Urothelium cell line (cell line): ENCODE measurements around the gene SLITRK5.

Source experiments
- DNase-seq: peaks from one replicate; pipeline ENCODE4 v3.0.0; 2011; ENCODE audit warnings: low spot score, mixed read lengths
- FAIRE-seq: peaks from 2 replicates; lab custom pipeline; 2011; peaks lifted over from hg19 to GRCh38; lab: Jason Lieb, UNC

Gene SLITRK5

GRCh38 chr13:87698268-87698667 lies 27.1 kb downstream of the SLITRK5 start:
- DNase-seq (no peak), FAIRE-seq (no peak)

GRCh38 chr13:87709947-87710346 lies 38.8 kb downstream of the SLITRK5 start:
- no peak for DNase-seq
- no peak for FAIRE-seq

GRCh38 chr13:87712012-87712411 lies 40.8 kb downstream of the SLITRK5 start:
- DNase-seq: no peak
- FAIRE-seq: no peak
